HCT116 (cell line): ENCODE results near the gene TMCO4. TPM values are rescaled to one million over a fixed set of nuclear protein-coding genes. Genes with fewer than 3 reads are reported as not detected.

Source experiments
- ATAC-seq: fragments of 200-7000 bp; cut with Tn5 transposase; 2 replicates; pipeline ENCODE4 v1.9.1; 2020; ENCODE audit warnings: mild to moderate bottlenecking, moderate library complexity
- BruUV-seq: library from RNA; stranded (reverse); fragments of 400-500 nt; replicated peaks from 2 replicates; lab custom pipeline; 2021; lab: Mats Ljungman, UMichigan
- CTCF ChIA-PET: fragments of 300-600 bp; sonication (Branson Sonifier 250); formaldehyde crosslinking; loops from one replicate; lab custom pipeline; 2021; ENCODE audit warnings: antibody characterized with exemption; lab: Charles Lee
- POLR2A ChIA-PET: fragments of 300-600, 350-600 bp; sonication (Branson Sonifier 250); formaldehyde crosslinking; loops from one replicate; lab custom pipeline; 2021; ENCODE audit warnings: antibody characterized with exemption; lab: Charles Lee
- RAD21 ChIA-PET, 2 experiments: fragments of 300-600 bp; sonication (Branson Sonifier 250); formaldehyde crosslinking; loops; one replicate each; lab custom pipeline; 2023; ENCODE audit warnings: low total read pairs in 2 of 2; ENCODE audit not compliant: uncharacterized antibody in 2 of 2, unreplicated experiment in 2 of 2, low non-redundant PET in 1 of 2; lab: Charles Lee
- DNase-seq: peaks from one replicate; pipeline ENCODE4 v3.0.0-alpha.2; 2010; ENCODE audit warnings: low read depth, low spot score
- H2AFZ ChIP-seq: fragments of 200-600 bp; shearing (Covaris generic), sonication (generic); 2 replicates; pipeline ENCODE4 v1.6.1; 2017; ENCODE audit warnings: low read depth, mixed run types, mixed read lengths, antibody characterized with exemption, low read length; ENCODE audit not compliant: poor library complexity, severe bottlenecking
- H3K27ac ChIP-seq: 2 replicates; pipeline ENCODE4 v1.5.1; 2012; ENCODE audit warnings: low read depth, low read length
- H3K27me3 ChIP-seq: fragments of 200-600 bp; sonication (generic); 2 replicates; pipeline ENCODE4 v1.6.1; 2016; ENCODE audit warnings: mixed run types, low read length, mixed read lengths; ENCODE audit not compliant: insufficient read depth
- H3K36me3 ChIP-seq, 2 experiments: fragments of 200-500 bp in 1 of 2; fragments of 200-600 bp in 1 of 2; sonication (Bioruptor generic) in 1 of 2; sonication (generic) in 1 of 2; 2 replicates each; pipeline versions ENCODE4 v1.5.1 to v1.6.1; 2014 to 2016; ENCODE audit warnings: low read length in 2 of 2, inconsistent platforms in 1 of 2, mixed read lengths in 1 of 2, mixed run types in 1 of 2; ENCODE audit not compliant: insufficient read depth in 2 of 2, control insufficient read depth in 1 of 2
- H3K4me1 ChIP-seq, 2 experiments: fragments of 200-600 bp in 1 of 2; sonication (generic) in 1 of 2; 2 replicates each; pipeline versions ENCODE4 v1.5.1 to v1.6.1; 2012 to 2017; ENCODE audit warnings: low read length in 2 of 2, inconsistent platforms in 1 of 2, mild to moderate bottlenecking in 1 of 2, mixed read lengths in 1 of 2, mixed run types in 1 of 2, moderate library complexity in 1 of 2; ENCODE audit not compliant: insufficient read depth in 2 of 2, control insufficient read depth in 1 of 2
- H3K4me2 ChIP-seq: fragments of 200-600 bp; sonication (generic); 2 replicates; pipeline ENCODE4 v1.6.1; 2017; ENCODE audit warnings: mixed run types, low read length, mixed read lengths
- H3K4me3 ChIP-seq, 2 experiments: fragments of 200-600 bp in 1 of 2; sonication (generic) in 1 of 2; replicated peaks in 1 of 2; 2 replicates each; pipeline ENCODE4 v1.5.1; 2011 to 2016; ENCODE audit warnings: low read length in 2 of 2, control low read depth in 1 of 2, low read depth in 1 of 2, mild to moderate bottlenecking in 1 of 2, mixed read lengths in 1 of 2, mixed run types in 1 of 2
- H3K79me2 ChIP-seq: fragments of 200-600 bp; sonication (generic); 2 replicates; pipeline ENCODE4 v1.6.1; 2017; ENCODE audit warnings: mild to moderate bottlenecking, mixed run types, low read length, moderate library complexity, mixed read lengths; ENCODE audit not compliant: insufficient read depth
- H3K9ac ChIP-seq: fragments of 200-600 bp; sonication (generic); 2 replicates; pipeline ENCODE4 v1.6.1; 2016; ENCODE audit warnings: low read length, mixed read lengths
- H3K9me2 ChIP-seq: fragments of 200-600 bp; sonication (generic), shearing (Covaris generic); 2 replicates; pipeline ENCODE4 v1.6.1; 2017; ENCODE audit warnings: mixed run types, mild to moderate bottlenecking, moderate library complexity; ENCODE audit not compliant: insufficient read depth
- H3K9me3 ChIP-seq, 2 experiments: fragments of 200-500 bp in 1 of 2; fragments of 200-600 bp in 1 of 2; sonication (Bioruptor generic) in 1 of 2; sonication (generic) in 1 of 2; 2 replicates each; pipeline ENCODE4 v1.6.1; 2014 to 2017; ENCODE audit warnings: low read length in 2 of 2, mixed read lengths in 2 of 2, inconsistent platforms in 1 of 2, low read depth in 1 of 2, mild to moderate bottlenecking in 1 of 2, mixed run types in 1 of 2, moderate library complexity in 1 of 2; ENCODE audit not compliant: control insufficient read depth in 1 of 2, insufficient read depth in 1 of 2
- H4K20me1 ChIP-seq: fragments of 200-600 bp; sonication (generic), shearing (Covaris generic); 2 replicates; pipeline ENCODE4 v1.6.1; 2017; ENCODE audit warnings: mixed run types, mild to moderate bottlenecking, moderate library complexity; ENCODE audit not compliant: insufficient read depth
- CEBPB ChIP-seq: IDR thresholded peaks from 2 replicates; pipeline ENCODE4 v1.6.1; 2012; ENCODE audit warnings: low read depth
- ELF1 ChIP-seq: IDR thresholded peaks from 2 replicates; pipeline ENCODE4 v1.6.1; 2012; ENCODE audit warnings: low read depth, borderline replicate concordance
- EZH2 ChIP-seq: fragments of 200-600 bp; sonication (generic); IDR thresholded peaks from 2 replicates; pipeline ENCODE4 v1.6.1; 2017; ENCODE audit warnings: antibody characterized with exemption, mixed run types
- EZH2phosphoT487 ChIP-seq: fragments of 200-600 bp; IDR thresholded peaks from 2 replicates; pipeline ENCODE4 v1.6.1; 2018; ENCODE audit warnings: antibody characterized with exemption, borderline replicate concordance
- JUND ChIP-seq: IDR thresholded peaks from 2 replicates; pipeline ENCODE4 v1.6.1; 2012
- SIN3A ChIP-seq: IDR thresholded peaks from 2 replicates; pipeline ENCODE4 v1.6.1; 2012; ENCODE audit warnings: low read depth
- SP1 ChIP-seq: IDR thresholded peaks from 2 replicates; pipeline ENCODE4 v1.6.1; 2012; ENCODE audit warnings: low read depth
- YY1 ChIP-seq: IDR thresholded peaks from 2 replicates; pipeline ENCODE4 v1.6.1; 2011; ENCODE audit warnings: low read length, low read depth, moderate library complexity, mild to moderate bottlenecking; ENCODE audit not compliant: insufficient replicate concordance; ENCODE audit errors: extremely low read depth
- ZFX ChIP-seq: fragments of 450-650 bp; IDR thresholded peaks from 2 replicates; pipeline ENCODE4 v1.6.1; 2017
- ZNF274 ChIP-seq: fragments of 200-500 bp; sonication (Bioruptor generic); IDR thresholded peaks from 2 replicates; pipeline ENCODE4 v1.6.1; 2014; ENCODE audit warnings: mild to moderate bottlenecking, low read depth, low read length, inconsistent platforms
- intact Hi-C: fragments of 100-400 bp; cut with micrococcal nuclease; formaldehyde crosslinking; loops from 2 replicates; pipeline ENCODE4 v1.10.0; 2022
- total RNA-seq: library from RNA; stranded (reverse); gene quantifications from one replicate; pipeline ENCODE4 v1.2.1, GENCODE V29; 2021; ENCODE audit not compliant: unreplicated experiment
- TF ChIP-seq, protein P1 (sequence below), 3 experiments: fragments of 200-600 bp in 1 of 3; sonication (generic) in 1 of 3; IDR thresholded peaks in 2 of 3; conservative IDR thresholded peaks in 1 of 3; 2 replicates each; pipeline ENCODE4 v1.5.1; 2012 to 2017; ENCODE audit warnings: low read depth in 2 of 3, low read length in 2 of 3, antibody characterized with exemption in 1 of 3, borderline replicate concordance in 1 of 3, control low read depth in 1 of 3, mild to moderate bottlenecking in 1 of 3, mixed read lengths in 1 of 3, mixed run types in 1 of 3, moderate library complexity in 1 of 3; ENCODE audit not compliant: insufficient read depth in 1 of 3
- TF ChIP-seq, protein P2 (sequence below): IDR thresholded peaks from 2 replicates; pipeline ENCODE4 v1.6.1; 2012; ENCODE audit warnings: low read depth

TMCO4 gene
- total RNA-seq, 1 experiment from 2014 or later = 12.7 TPM

DNA sequence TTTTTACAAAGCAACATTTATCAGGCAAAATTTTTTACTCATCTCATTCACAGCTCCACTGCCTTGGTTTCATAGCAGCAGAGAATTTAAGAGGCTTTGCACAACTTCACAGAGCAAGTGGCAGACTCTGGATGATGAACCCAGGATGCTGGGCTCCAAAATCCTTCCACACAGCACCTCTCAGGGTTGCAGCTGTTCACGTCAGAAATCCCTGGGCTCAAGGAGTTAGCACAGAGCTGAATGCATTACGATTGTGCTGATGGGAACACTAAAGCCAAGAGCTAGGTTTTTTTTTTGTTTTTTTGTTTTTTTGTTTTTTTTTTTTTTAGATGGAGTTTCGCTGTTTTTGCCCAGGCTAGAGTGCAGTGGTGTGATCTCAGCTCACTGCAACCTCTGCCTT is 137.4 kb downstream of the TMCO4 start:
- H3K9me3 ChIP-seq = no peaks in the 10 kb centered on the region
- DNase-seq (no peak), ATAC-seq (no peak)
- no peaks in the 10 kb centered on the region for H3K9me2 ChIP-seq
- H3K9ac ChIP-seq = no peak overlapping the region
- H3K4me2 ChIP-seq = no peak overlapping the region
- RAD21 ChIA-PET = interaction anchor here (0.6 to 1.2 kb wide), 2 partner anchors 42 kb away, joined by 3 to 8 read pairs; no protein-coding TSS in a partner anchor
- POLR2A ChIA-PET = no interaction called here
- CTCF ChIA-PET = interaction anchor here (0.5 to 4.8 kb wide), 17 partner anchors 8 to 833 kb away, joined by 3 to 70 read pairs (median 4); partner anchors contain the start of gene UBR4
- no peaks in the 10 kb centered on the region for H3K79me2 ChIP-seq
- H3K4me1 ChIP-seq = peaks cover 0 to 12% of the 10 kb centered on the region in 2 experiments; a peak in 2 of 4 replicates
- H4K20me1 ChIP-seq = no peaks in the 10 kb centered on the region
- H3K36me3 ChIP-seq = no peaks in the 10 kb centered on the region
- H2AFZ ChIP-seq = no peak overlapping the region
- no peak overlapping the region for H3K4me3 ChIP-seq
- no TSS peak for BruUV-seq
- intact Hi-C loops = loop anchor here (5.0 kb wide), 3 partner anchors 40 to 490 kb away; no protein-coding TSS in a partner anchor
- H3K27me3 ChIP-seq = no peaks in the 10 kb centered on the region
- H3K27ac ChIP-seq = no peak overlapping the region
- TF ChIP-seq ZNF274 (no peak), SIN3A (no peak), ZFX (no peak), EZH2phosphoT487 (no peak), JUND (no peak), SP1 (no peak), EZH2 (no peak), CEBPB (no peak), YY1 (no peak), ELF1 (no peak)
- TF ChIP-seq, protein P1, sequence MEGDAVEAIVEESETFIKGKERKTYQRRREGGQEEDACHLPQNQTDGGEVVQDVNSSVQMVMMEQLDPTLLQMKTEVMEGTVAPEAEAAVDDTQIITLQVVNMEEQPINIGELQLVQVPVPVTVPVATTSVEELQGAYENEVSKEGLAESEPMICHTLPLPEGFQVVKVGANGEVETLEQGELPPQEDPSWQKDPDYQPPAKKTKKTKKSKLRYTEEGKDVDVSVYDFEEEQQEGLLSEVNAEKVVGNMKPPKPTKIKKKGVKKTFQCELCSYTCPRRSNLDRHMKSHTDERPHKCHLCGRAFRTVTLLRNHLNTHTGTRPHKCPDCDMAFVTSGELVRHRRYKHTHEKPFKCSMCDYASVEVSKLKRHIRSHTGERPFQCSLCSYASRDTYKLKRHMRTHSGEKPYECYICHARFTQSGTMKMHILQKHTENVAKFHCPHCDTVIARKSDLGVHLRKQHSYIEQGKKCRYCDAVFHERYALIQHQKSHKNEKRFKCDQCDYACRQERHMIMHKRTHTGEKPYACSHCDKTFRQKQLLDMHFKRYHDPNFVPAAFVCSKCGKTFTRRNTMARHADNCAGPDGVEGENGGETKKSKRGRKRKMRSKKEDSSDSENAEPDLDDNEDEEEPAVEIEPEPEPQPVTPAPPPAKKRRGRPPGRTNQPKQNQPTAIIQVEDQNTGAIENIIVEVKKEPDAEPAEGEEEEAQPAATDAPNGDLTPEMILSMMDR (IDR thresholded peaks at IDR 0.05 in 2 of 3, conservative IDR thresholded peaks at IDR 0.05 in 1 of 3; ENCODE audit: borderline replicate concordance in 1 of 3, insufficient read depth in 1 of 3, low read depth in 2 of 3, low read length in 2 of 3) = no peak
- TF ChIP-seq, protein P2, sequence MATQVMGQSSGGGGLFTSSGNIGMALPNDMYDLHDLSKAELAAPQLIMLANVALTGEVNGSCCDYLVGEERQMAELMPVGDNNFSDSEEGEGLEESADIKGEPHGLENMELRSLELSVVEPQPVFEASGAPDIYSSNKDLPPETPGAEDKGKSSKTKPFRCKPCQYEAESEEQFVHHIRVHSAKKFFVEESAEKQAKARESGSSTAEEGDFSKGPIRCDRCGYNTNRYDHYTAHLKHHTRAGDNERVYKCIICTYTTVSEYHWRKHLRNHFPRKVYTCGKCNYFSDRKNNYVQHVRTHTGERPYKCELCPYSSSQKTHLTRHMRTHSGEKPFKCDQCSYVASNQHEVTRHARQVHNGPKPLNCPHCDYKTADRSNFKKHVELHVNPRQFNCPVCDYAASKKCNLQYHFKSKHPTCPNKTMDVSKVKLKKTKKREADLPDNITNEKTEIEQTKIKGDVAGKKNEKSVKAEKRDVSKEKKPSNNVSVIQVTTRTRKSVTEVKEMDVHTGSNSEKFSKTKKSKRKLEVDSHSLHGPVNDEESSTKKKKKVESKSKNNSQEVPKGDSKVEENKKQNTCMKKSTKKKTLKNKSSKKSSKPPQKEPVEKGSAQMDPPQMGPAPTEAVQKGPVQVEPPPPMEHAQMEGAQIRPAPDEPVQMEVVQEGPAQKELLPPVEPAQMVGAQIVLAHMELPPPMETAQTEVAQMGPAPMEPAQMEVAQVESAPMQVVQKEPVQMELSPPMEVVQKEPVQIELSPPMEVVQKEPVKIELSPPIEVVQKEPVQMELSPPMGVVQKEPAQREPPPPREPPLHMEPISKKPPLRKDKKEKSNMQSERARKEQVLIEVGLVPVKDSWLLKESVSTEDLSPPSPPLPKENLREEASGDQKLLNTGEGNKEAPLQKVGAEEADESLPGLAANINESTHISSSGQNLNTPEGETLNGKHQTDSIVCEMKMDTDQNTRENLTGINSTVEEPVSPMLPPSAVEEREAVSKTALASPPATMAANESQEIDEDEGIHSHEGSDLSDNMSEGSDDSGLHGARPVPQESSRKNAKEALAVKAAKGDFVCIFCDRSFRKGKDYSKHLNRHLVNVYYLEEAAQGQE = no peak
